Measurements from ENCODE around the gene SLC35B1.

The SLC35B1 gene

DNA sequence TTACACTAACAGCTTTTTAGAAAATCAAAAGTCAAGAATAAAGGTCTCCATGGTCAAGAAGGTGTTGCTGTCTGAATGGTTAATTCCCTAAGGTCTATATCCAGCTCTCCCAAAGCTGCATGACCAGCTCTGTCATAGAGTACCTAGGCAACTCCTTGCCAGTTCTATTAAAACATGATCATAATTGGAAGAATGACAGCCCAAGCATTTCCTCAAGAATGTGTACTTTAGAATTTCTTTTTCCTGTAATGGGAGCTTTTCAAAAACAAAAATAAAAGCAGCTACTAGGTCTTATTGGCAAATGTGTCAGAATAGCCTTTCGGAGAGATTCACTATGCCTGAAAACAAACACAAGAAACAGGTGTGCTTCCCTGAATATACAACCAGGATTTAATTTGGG lies 37.8 kb downstream of the SLC35B1 start:
- no peak for DNase-seq

DNA sequence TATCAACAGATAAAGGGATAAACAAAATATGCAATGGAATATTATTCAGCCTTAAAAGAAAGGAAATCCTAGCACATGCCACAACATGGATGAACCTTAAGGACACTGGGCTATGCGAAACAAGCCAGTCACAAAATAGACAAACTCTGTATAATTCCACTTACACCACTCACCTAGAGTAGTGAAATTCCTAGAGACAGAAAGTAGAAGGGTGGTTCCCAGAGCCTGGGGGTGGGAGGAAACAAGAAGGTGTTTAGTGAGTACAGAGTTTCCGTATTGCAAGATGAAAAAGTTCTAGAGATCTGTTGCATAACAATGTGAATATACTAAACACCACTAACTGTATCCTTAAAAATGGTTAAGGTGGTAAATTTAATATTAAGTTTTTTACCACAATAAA lies 39.9 kb downstream of the SLC35B1 start:
- no peak for DNase-seq

DNA sequence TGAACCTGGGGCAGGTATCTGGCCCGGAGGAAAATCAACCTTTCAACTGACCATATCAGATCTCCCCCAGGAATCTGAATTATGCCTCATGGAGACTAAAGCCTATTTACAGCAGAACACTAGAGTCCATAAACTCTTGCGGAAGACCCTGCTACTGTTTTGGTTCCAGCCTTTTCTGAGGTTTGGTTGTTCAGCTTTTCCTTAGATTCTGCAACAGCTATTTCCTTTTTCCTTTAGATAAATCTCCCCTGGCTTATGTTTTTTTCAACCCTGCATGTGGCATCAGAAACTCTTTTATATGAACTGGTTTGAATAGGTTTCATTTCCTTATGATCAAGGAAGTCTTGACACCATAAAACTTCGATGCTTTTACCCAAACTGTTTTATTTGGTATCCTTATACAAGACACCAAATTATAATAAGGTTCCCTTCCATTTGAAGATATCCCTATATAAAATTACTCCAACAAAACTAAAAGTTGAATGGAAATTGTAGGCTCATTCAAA lies 43.0 kb downstream of the SLC35B1 start:
- no peak for DNase-seq

GRCh38 chr17:49659661-49660382 lies 47.9 kb downstream of the SLC35B1 start:
- DNase-seq = no peak

GRCh38 chr17:49656247-49656646 lies 51.5 kb downstream of the SLC35B1 start:
- no peak for DNase-seq

All from stimulated activated CD4-positive, alpha-beta T cell treated with anti-CD3 and anti-CD28 coated beads, Interleukin-2, amount 100 ng/mL, for 24 hours (primary cell).